HCT116 (cell line): ENCODE data around the gene CRYAB. TPM values are rescaled to one million over a fixed set of nuclear protein-coding genes. Genes with fewer than 3 reads are reported as not detected.

ENCODE experiments used
- ATAC-seq: fragments of 200-7000 bp; cut with Tn5 transposase; 2 replicates; pipeline ENCODE4 v1.9.1; 2020; ENCODE audit warnings: mild to moderate bottlenecking, moderate library complexity
- BruUV-seq: library from RNA; stranded (reverse); fragments of 400-500 nt; replicated peaks from 2 replicates; lab custom pipeline; 2021; lab: Mats Ljungman, UMichigan
- CTCF ChIA-PET: fragments of 300-600 bp; sonication (Branson Sonifier 250); formaldehyde crosslinking; loops from one replicate; lab custom pipeline; 2021; ENCODE audit warnings: antibody characterized with exemption; lab: Charles Lee
- POLR2A ChIA-PET: fragments of 300-600, 350-600 bp; sonication (Branson Sonifier 250); formaldehyde crosslinking; loops from one replicate; lab custom pipeline; 2021; ENCODE audit warnings: antibody characterized with exemption; lab: Charles Lee
- RAD21 ChIA-PET, 2 experiments: fragments of 300-600 bp; sonication (Branson Sonifier 250); formaldehyde crosslinking; loops; one replicate each; lab custom pipeline; 2023; ENCODE audit warnings: low total read pairs in 2 of 2; ENCODE audit not compliant: uncharacterized antibody in 2 of 2, unreplicated experiment in 2 of 2, low non-redundant PET in 1 of 2; lab: Charles Lee
- DNase-seq: peaks from one replicate; pipeline ENCODE4 v3.0.0-alpha.2; 2010; ENCODE audit warnings: low read depth, low spot score
- H2AFZ ChIP-seq: fragments of 200-600 bp; shearing (Covaris generic), sonication (generic); 2 replicates; pipeline ENCODE4 v1.6.1; 2017; ENCODE audit warnings: low read depth, mixed run types, mixed read lengths, antibody characterized with exemption, low read length; ENCODE audit not compliant: poor library complexity, severe bottlenecking
- H3K27ac ChIP-seq: 2 replicates; pipeline ENCODE4 v1.5.1; 2012; ENCODE audit warnings: low read depth, low read length
- H3K27me3 ChIP-seq: fragments of 200-600 bp; sonication (generic); 2 replicates; pipeline ENCODE4 v1.6.1; 2016; ENCODE audit warnings: mixed run types, low read length, mixed read lengths; ENCODE audit not compliant: insufficient read depth
- H3K36me3 ChIP-seq, 2 experiments: fragments of 200-500 bp in 1 of 2; fragments of 200-600 bp in 1 of 2; sonication (Bioruptor generic) in 1 of 2; sonication (generic) in 1 of 2; 2 replicates each; pipeline versions ENCODE4 v1.5.1 to v1.6.1; 2014 to 2016; ENCODE audit warnings: low read length in 2 of 2, inconsistent platforms in 1 of 2, mixed read lengths in 1 of 2, mixed run types in 1 of 2; ENCODE audit not compliant: insufficient read depth in 2 of 2, control insufficient read depth in 1 of 2
- H3K4me1 ChIP-seq, 2 experiments: fragments of 200-600 bp in 1 of 2; sonication (generic) in 1 of 2; 2 replicates each; pipeline versions ENCODE4 v1.5.1 to v1.6.1; 2012 to 2017; ENCODE audit warnings: low read length in 2 of 2, inconsistent platforms in 1 of 2, mild to moderate bottlenecking in 1 of 2, mixed read lengths in 1 of 2, mixed run types in 1 of 2, moderate library complexity in 1 of 2; ENCODE audit not compliant: insufficient read depth in 2 of 2, control insufficient read depth in 1 of 2
- H3K4me2 ChIP-seq: fragments of 200-600 bp; sonication (generic); 2 replicates; pipeline ENCODE4 v1.6.1; 2017; ENCODE audit warnings: mixed run types, low read length, mixed read lengths
- H3K4me3 ChIP-seq, 2 experiments: fragments of 200-600 bp in 1 of 2; sonication (generic) in 1 of 2; replicated peaks in 1 of 2; 2 replicates each; pipeline ENCODE4 v1.5.1; 2011 to 2016; ENCODE audit warnings: low read length in 2 of 2, control low read depth in 1 of 2, low read depth in 1 of 2, mild to moderate bottlenecking in 1 of 2, mixed read lengths in 1 of 2, mixed run types in 1 of 2
- H3K79me2 ChIP-seq: fragments of 200-600 bp; sonication (generic); 2 replicates; pipeline ENCODE4 v1.6.1; 2017; ENCODE audit warnings: mild to moderate bottlenecking, mixed run types, low read length, moderate library complexity, mixed read lengths; ENCODE audit not compliant: insufficient read depth
- H3K9ac ChIP-seq: fragments of 200-600 bp; sonication (generic); 2 replicates; pipeline ENCODE4 v1.6.1; 2016; ENCODE audit warnings: low read length, mixed read lengths
- H3K9me2 ChIP-seq: fragments of 200-600 bp; sonication (generic), shearing (Covaris generic); 2 replicates; pipeline ENCODE4 v1.6.1; 2017; ENCODE audit warnings: mixed run types, mild to moderate bottlenecking, moderate library complexity; ENCODE audit not compliant: insufficient read depth
- H3K9me3 ChIP-seq, 2 experiments: fragments of 200-500 bp in 1 of 2; fragments of 200-600 bp in 1 of 2; sonication (Bioruptor generic) in 1 of 2; sonication (generic) in 1 of 2; 2 replicates each; pipeline ENCODE4 v1.6.1; 2014 to 2017; ENCODE audit warnings: low read length in 2 of 2, mixed read lengths in 2 of 2, inconsistent platforms in 1 of 2, low read depth in 1 of 2, mild to moderate bottlenecking in 1 of 2, mixed run types in 1 of 2, moderate library complexity in 1 of 2; ENCODE audit not compliant: control insufficient read depth in 1 of 2, insufficient read depth in 1 of 2
- H4K20me1 ChIP-seq: fragments of 200-600 bp; sonication (generic), shearing (Covaris generic); 2 replicates; pipeline ENCODE4 v1.6.1; 2017; ENCODE audit warnings: mixed run types, mild to moderate bottlenecking, moderate library complexity; ENCODE audit not compliant: insufficient read depth
- CBX3 ChIP-seq: IDR thresholded peaks from 2 replicates; pipeline ENCODE4 v1.6.1; 2012; ENCODE audit warnings: low read depth
- EZH2phosphoT487 ChIP-seq: fragments of 200-600 bp; IDR thresholded peaks from 2 replicates; pipeline ENCODE4 v1.6.1; 2018; ENCODE audit warnings: antibody characterized with exemption, borderline replicate concordance
- REST ChIP-seq: IDR thresholded peaks from 2 replicates; pipeline ENCODE4 v1.6.1; 2012; ENCODE audit warnings: low read depth
- SIN3A ChIP-seq: IDR thresholded peaks from 2 replicates; pipeline ENCODE4 v1.6.1; 2012; ENCODE audit warnings: low read depth
- SRF ChIP-seq: IDR thresholded peaks from 2 replicates; pipeline ENCODE4 v1.6.1; 2012; ENCODE audit warnings: low read depth
- ZFX ChIP-seq: fragments of 450-650 bp; IDR thresholded peaks from 2 replicates; pipeline ENCODE4 v1.6.1; 2017
- intact Hi-C: fragments of 100-400 bp; cut with micrococcal nuclease; formaldehyde crosslinking; loops from 2 replicates; pipeline ENCODE4 v1.10.0; 2022
- total RNA-seq: library from RNA; stranded (reverse); gene quantifications from one replicate; pipeline ENCODE4 v1.2.1, GENCODE V29; 2021; ENCODE audit not compliant: unreplicated experiment

The CRYAB gene
- total RNA-seq, 1 experiment from 2014 or later: not detected

GRCh38 chr11:111908639-111909305 is 2.8 kb downstream of the CRYAB start:
- Histone ChIP-seq H3K4me2 (no peak overlapping the region), H2AFZ (no peak overlapping the region)
- intact Hi-C loops: no loop called here
- no peak for TF ChIP-seq SRF
- TF ChIP-seq EZH2phosphoT487: no peak
- TF ChIP-seq, all 23 proteins: peak for 0
- Histone ChIP-seq H3K79me2 (no peaks in the 10 kb centered on the region), H3K4me1 (no peaks in the 10 kb centered on the region; a peak in 1 of 4 replicates), H3K9me2 (no peaks in the 10 kb centered on the region), H3K27ac (no peak overlapping the region), H4K20me1 (no peaks in the 10 kb centered on the region), H3K4me3 (no peak overlapping the region), H3K27me3 (0 out of 2 replicates have a peak, but pooled peaks cover 4% of the 10 kb centered on the region), H3K36me3 (no peaks in the 10 kb centered on the region), H3K9me3 (no peaks in the 10 kb centered on the region), H3K9ac (no peak overlapping the region)
- ATAC-seq: no peak
- POLR2A ChIA-PET: no interaction called here
- BruUV-seq: no TSS peak
- DNase-seq: no peak
- CTCF ChIA-PET: no interaction called here
- RAD21 ChIA-PET: no interaction called here

- no peak for TF ChIP-seq REST
- no peak for TF ChIP-seq CBX3
- TF ChIP-seq ZFX: no peak
- TF ChIP-seq EZH2phosphoT487: no peak
- no peak for TF ChIP-seq SIN3A
- Histone ChIP-seq H3K36me3 (no peaks in the 10 kb centered on the region), H2AFZ (no peak overlapping the region), H3K4me2 (no peak overlapping the region), H3K27ac (no peak overlapping the region), H4K20me1 (no peaks in the 10 kb centered on the region), H3K9me3 (no peaks in the 10 kb centered on the region), H3K4me1 (no peaks in the 10 kb centered on the region), H3K79me2 (no peaks in the 10 kb centered on the region), H3K4me3 (no peak overlapping the region), H3K27me3 (0 out of 2 replicates have a peak, but pooled peaks cover 4% of the 10 kb centered on the region), H3K9ac (no peak overlapping the region), H3K9me2 (no peaks in the 10 kb centered on the region)
- no TSS peak for BruUV-seq
- RAD21 ChIA-PET: no interaction called here
- CTCF ChIA-PET: no interaction called here
- DNase-seq: no peak
- intact Hi-C loops: no loop called here
- POLR2A ChIA-PET: no interaction called here
- no peak for ATAC-seq
These were observed 4.9 kb downstream of the CRYAB start for GRCh38 chr11:111906680-111907079.
